Nephron progenitor cell (in vitro differentiated cells): ENCODE results near the gene UHMK1.
"Not testable (repeated sequence)": the region's sequence is repeated elsewhere in the genome, so short reads cannot be mapped to it uniquely, and the experiment has no call there.

Source experiments
- DNase-seq: peaks from one replicate; pipeline ENCODE4 v3.0.0; 2021
- H3K27ac Mint-ChIP-seq: 2 replicates; pipeline ENCODE4 v1.8.0; 2021; ENCODE audit warnings: mild to moderate bottlenecking, moderate library complexity, mixed read lengths
- H3K27me3 Mint-ChIP-seq: 2 replicates; pipeline ENCODE4 v1.8.0; 2021; ENCODE audit warnings: mild to moderate bottlenecking, low read depth, mixed read lengths; ENCODE audit not compliant: poor library complexity
- H3K36me3 Mint-ChIP-seq: 2 replicates; pipeline ENCODE4 v1.8.0; 2021; ENCODE audit warnings: low read depth, mixed read lengths
- H3K4me1 Mint-ChIP-seq: 2 replicates; pipeline ENCODE4 v1.8.0; 2021; ENCODE audit warnings: mixed read lengths
- H3K4me3 Mint-ChIP-seq: 2 replicates; pipeline ENCODE4 v1.8.0; 2021; ENCODE audit warnings: mild to moderate bottlenecking, moderate library complexity, mixed read lengths
- H3K9me3 Mint-ChIP-seq: 2 replicates; pipeline ENCODE4 v1.8.0; 2021; ENCODE audit warnings: mild to moderate bottlenecking, moderate library complexity, mixed read lengths
- CTCF ChIP-seq: fragments of 200-600 bp; sonication (generic); IDR thresholded peaks from 2 replicates; pipeline ENCODE4 v1.5.0; 2021; ENCODE audit warnings: antibody characterized with exemption

UHMK1 gene

DNA sequence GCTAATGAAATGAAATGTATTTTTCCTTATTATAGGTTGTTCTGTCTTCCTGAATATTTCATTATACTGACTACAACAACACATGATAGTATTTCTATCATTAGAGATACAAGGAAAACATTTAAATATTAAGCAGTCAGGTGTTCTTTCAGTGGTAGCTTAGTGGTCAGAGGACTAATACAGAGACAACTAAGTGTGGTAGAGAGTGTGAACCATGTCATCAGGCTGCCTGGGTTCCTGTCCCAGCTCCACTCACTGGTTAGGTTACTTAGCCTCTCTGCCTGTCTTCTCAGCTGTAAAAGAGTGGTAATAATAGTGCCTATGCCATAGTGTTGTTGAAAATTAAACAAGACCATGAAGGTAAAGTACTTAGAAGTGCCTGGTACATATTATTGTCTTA is 67.8 kb downstream of the UHMK1 start:
- peaks cover under 1% of the 10 kb centered on the region for H3K9me3 Mint-ChIP-seq
- no peak for TF ChIP-seq CTCF
- DNase-seq = no peak
- H3K36me3 Mint-ChIP-seq = peaks cover 42% of the 10 kb centered on the region
- no peaks in the 10 kb centered on the region for H3K27me3 Mint-ChIP-seq
- H3K27ac Mint-ChIP-seq = no peak overlapping the region
- H3K4me3 Mint-ChIP-seq = no peak overlapping the region
- H3K4me1 Mint-ChIP-seq = peaks cover 31% of the 10 kb centered on the region

DNA sequence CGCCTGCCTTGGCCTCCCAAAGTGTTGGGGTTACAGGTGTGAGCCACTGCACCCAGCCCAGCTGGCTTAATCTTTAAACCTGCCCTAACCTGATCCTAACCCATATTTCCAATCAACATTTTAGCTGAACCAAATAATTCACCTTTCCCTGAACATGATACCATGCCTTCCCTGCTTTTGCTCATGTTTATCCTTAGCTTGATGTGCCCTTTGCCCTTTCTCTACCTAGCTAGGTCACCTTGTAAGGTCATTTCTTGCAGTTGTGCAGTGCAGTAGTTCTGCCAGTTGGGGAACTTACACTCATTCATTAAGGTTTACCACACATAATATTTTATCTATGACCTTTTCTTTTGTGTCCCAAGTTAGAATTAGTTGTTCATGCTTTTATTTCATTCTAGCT is 69.3 kb downstream of the UHMK1 start:
- Mint-ChIP-seq H3K36me3 (peaks cover 44% of the 10 kb centered on the region), H3K27ac (no peak overlapping the region)
- DNase-seq = no peak

GRCh38 chr1:162568802-162569201 is 71.2 kb downstream of the UHMK1 start:
- H3K4me1 Mint-ChIP-seq = peaks cover 5% of the 10 kb centered on the region
- H3K4me3 Mint-ChIP-seq = no peak overlapping the region
- no peak for DNase-seq
- H3K27me3 Mint-ChIP-seq = no peaks in the 10 kb centered on the region
- H3K27ac Mint-ChIP-seq = no peak overlapping the region
- TF ChIP-seq CTCF = no peak
- H3K36me3 Mint-ChIP-seq = peaks cover 44% of the 10 kb centered on the region
- H3K9me3 Mint-ChIP-seq = no peaks in the 10 kb centered on the region

More for the DNA sequence above, 69.3 kb downstream of the UHMK1 start:
- H3K9me3 Mint-ChIP-seq = no peaks in the 10 kb centered on the region
- TF ChIP-seq CTCF = no peak
- no peak overlapping the region for H3K4me3 Mint-ChIP-seq
- H3K4me1 Mint-ChIP-seq = peaks cover 23% of the 10 kb centered on the region
- H3K27me3 Mint-ChIP-seq = no peaks in the 10 kb centered on the region

- Mint-ChIP-seq H3K27me3 (no peaks in the 10 kb centered on the region), H3K27ac (no peak overlapping the region), H3K4me3 (no peak overlapping the region), H3K36me3 (peaks cover 42% of the 10 kb centered on the region), H3K9me3 (no peaks in the 10 kb centered on the region), H3K4me1 (peaks cover 4% of the 10 kb centered on the region)
- no peak for TF ChIP-seq CTCF
- no peak for DNase-seq
Observed at GRCh38 chr1:162570718-162571117, 73.1 kb downstream of the UHMK1 start.

GRCh38 chr1:162571121-162571520 is 73.5 kb downstream of the UHMK1 start:
- H3K27me3 Mint-ChIP-seq, H3K9me3 Mint-ChIP-seq: not testable (repeated sequence)

GRCh38 chr1:162571696-162572095 is 74.1 kb downstream of the UHMK1 start:
- H3K36me3 Mint-ChIP-seq = peaks cover 36% of the 10 kb centered on the region
- no peaks in the 10 kb centered on the region for H3K27me3 Mint-ChIP-seq
- no peak for DNase-seq
- H3K4me3 Mint-ChIP-seq = no peak overlapping the region
- no peaks in the 10 kb centered on the region for H3K9me3 Mint-ChIP-seq
- H3K27ac Mint-ChIP-seq = no peak overlapping the region
- H3K4me1 Mint-ChIP-seq = peaks cover 4% of the 10 kb centered on the region
- TF ChIP-seq CTCF = no peak

More at GRCh38 chr1:162571121-162571520, 73.5 kb downstream of the UHMK1 start:
- not testable (repeated sequence) for H3K4me1 Mint-ChIP-seq, H3K27ac Mint-ChIP-seq, DNase-seq, H3K4me3 Mint-ChIP-seq
- H3K36me3 Mint-ChIP-seq = peaks cover 38% of the 10 kb centered on the region
